Endometrium (tissue), 2 donors: Measurements from ENCODE around the gene SLIT3.

Experiments used
- FAIRE-seq: peaks from 2 replicates; lab custom pipeline; 2012; peaks lifted over from hg19 to GRCh38; lab: Jason Lieb, UNC
- donor health status: control.
- donor health status: control.

SLIT3 gene

DNA sequence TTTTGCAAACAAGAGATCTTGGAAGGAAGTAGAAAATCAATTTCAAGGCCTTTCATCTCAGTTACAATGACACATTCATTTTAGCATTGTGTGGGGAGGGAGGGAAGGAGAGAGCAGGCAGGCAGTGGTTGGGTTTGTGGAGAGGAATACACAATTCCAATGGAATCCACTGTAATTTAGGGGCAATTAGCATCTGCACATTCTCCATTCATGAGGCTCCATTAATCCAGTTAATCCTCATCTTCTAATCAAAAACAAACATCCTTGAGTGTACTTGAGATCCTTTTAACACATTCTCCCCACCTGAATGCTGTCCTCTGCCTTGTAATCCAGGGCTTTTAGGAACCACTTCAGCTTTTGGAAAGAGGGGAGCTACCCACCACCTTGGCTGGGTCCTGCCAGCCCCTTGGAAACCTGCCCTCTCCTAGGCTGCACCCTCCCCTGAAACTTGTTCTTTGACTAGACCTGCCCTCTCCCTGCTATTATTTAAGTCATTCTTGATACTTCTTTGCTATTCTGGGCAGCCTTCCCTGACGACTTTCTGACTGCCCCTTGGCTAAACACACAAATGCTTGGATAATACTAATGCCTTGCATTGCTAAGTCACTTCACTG is 271.2 kb downstream of the SLIT3 start:
- FAIRE-seq, result peak; percentile 23

DNA sequence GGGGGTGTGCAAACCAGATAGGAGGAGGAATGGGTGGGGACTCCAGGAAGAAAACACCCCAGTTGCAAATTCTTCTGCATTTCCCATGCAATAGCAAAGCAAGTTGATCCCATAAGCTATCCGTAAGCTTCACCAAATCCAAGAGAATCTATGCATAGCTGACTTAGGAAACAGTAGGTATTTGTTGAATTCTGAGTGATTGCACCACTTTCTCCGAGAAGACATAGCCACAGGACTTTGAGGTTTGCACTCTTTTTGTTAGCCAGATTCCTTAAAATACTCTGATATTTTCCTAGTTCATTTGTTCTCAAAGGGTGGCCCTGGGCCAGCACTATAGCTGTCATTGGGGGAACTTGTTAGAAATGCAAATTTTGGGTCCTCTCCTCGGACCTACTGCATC is 271.9 kb downstream of the SLIT3 start:
- FAIRE-seq, result no peak

DNA sequence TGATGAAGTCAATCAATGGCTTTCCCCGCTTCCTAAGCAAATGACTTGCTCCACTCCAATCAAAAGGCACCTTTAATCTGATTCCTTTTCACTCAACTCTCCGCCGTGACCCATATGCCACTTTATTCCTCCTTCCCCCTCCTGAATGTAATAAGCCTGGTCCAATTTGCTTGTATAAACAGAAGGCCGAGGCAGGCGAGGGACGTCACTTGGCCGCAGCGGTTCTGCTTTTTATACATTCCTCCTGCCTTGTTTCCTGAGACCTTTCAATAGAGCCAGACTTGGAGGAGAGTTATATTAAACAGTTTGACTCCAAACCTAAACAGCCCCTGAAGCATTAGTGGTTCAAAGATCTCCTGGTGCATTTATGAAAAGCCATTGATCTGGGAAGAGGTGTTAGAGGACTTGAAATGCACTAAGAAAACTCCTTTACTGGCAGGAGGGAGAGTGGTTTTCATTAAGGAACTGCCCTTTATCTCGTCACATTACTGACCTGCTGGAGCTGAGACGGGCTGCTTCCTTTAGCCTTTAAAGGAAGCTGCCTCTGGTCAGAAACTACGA is 273.4 kb downstream of the SLIT3 start:
- FAIRE-seq, result no peak

DNA sequence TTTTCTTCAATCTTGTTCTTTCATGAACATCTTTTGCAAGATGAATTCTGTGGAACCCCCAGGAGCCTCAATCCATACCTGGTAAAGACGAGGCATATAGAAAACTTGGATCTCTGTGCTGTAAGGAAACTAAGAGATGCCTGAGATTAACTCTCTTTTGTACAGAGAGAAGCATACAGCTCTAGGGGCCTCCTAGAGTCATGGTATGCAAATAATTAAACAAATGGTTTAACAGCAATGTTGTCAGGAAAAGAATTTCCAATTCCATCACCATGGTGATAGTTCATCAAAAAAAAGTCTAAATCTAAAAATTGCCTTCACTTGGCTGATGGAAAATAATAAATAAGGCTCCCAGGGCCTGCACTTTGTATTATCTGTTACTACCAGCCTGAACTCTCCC is 275.4 kb downstream of the SLIT3 start:
- FAIRE-seq, result no peak

DNA sequence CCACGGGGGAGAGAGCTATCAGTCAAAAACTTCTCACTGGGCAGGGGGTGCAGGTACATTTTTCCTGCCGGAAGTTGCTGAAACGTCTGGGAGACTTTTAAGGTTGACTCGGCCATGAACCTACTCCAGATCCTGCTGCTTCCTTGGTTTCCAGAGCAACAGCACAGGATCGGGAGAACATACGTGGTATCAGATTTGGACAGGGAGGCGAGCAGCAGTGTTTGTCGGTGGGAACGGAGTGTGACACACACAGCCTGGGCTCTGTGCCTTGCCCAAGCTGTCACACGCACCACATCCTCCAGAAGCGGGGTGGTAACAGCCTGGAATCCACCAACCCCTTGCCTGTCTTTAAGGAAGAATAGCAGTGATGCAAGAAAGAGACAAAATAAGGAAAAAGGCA is 276.5 kb downstream of the SLIT3 start:
- no peak for FAIRE-seq

DNA sequence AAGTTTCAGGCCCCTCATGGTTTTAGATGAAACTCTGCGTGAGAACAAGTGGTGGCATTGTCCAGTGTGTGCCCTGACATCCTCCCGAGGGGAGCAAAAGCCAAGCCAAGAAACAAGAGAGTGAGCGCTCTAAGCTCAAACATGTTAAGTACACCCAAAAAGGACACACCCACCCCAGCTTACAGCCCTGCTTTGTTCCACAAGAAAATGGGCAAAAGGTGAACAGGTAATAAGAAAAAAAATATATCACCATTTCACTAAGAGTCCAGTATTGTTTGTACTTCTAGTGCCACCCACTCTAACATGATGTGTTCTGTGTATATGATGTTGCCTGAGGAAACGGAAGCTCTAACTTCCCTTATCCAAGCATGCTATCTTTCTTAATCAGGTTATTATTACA is 278.2 kb downstream of the SLIT3 start:
- FAIRE-seq, result no peak

DNA sequence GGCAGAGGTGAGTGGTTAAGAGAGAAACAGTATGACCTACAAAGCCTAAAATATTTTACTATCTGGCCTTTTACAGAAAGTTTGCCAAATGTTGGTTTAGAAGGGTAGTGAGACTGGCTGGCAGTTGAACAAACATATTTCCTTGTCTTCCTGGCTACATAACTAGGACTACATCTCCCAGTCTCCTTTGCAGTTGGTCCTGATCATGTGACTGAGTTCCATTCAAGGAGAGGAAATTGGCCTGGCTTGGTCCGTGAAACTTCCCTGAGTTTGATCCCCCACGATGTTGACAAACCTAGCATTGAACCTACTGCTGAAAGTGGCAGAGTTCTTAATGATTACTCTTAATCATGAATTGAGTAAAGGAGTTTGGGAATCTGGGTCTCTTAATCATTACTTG is 280.8 kb downstream of the SLIT3 start:
- FAIRE-seq, result no peak

DNA sequence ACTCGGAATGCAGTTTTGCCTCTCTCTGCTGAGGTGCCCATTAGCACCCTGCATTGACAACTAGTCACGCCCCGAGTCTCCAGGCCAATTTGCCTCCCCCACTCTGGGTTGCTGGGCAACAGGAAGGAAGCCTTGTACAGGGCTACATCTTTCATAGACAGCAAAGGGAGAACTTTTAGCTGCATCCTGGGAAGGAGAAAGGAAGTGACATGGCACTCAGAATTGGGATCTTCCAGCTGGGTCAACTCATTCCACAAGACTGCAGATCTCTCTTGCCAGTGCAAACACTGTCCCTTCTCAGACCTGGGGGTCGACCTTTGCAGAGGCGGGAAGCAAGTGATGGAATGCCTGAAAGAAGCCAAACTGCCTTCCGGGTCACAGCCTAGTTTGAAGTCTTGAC is 282.0 kb downstream of the SLIT3 start:
- no peak for FAIRE-seq

DNA sequence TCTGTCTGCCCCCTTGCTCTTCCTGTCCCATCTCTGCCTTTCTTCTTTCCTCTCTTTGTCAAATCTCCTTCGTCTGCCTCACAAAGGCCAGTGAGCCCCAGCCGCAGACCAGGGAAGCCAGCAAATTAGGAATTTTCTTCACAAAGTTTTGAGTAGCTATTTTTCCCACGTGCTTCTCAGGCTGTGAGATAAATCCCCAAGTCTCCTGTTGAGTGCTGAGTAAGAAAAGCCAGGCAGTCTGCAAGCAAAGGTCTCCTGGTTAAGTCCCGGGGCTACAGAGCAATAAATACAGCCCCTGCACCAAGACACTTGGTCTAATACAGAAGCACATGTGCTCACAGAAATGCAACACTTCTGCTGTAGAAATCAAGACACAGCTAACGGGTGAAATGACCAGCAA is 284.9 kb downstream of the SLIT3 start:
- FAIRE-seq, result no peak

DNA sequence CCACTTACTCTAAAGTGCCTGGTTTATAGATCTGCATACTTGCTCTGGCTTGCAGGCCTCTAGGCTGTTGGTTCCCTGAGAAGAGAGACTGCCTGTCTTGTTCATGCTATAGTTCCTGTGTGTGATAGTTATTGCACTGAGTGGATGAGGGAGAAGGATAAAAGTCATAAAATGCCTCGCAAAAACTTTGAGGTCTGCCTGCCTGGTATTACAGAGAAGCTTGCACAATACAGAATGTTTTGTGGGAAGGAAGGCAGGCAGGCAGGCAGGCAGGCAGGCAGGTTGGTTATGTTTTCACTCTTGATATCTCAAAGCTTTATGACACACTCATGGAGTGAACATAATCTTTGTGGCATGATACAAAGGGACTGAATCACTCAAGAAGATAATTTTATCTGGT is 287.1 kb downstream of the SLIT3 start:
- no peak for FAIRE-seq

DNA sequence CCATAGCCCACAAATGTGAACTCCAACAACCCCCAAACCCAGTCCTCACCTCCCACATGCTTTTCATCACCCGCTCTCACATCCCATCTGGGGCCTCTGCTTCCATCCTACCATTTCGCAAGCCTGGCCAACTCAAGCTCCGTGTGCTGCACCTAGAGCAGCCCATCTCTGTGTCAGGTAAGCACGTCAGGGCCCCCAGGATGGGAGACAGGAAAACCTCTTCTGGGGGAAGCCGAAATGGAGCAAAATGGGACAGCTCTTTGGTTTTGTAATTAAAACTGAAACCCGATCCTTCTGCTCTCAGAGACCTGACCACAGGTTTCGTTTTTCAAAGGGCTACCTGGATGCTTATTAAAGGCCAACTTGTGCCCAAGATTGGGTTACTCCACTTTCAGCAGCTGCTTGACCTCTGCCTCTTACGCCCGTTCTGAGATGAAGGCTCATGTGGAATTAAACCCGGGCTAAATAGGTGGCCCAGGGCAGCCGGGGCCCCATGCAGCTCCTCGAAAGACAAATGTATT is 287.7 kb downstream of the SLIT3 start:
- no peak for FAIRE-seq

DNA sequence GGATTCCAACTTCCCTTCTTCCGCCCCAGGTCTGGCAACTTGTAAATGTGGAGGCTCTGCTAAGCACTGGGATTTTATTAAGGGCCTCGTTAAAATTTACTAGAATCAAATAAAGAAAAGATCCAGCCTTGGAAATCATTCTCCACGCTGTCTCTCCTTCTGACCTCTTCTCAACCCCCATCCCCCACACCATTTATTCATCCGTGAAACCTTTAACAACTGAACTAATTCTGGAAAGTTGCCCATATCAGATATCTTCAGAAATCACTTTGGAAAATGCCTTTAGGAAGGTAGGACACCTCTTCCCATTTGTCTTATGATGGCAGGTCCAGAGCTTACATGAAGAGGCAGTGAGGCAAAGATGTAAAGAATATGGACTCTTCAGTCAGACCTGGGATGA is 288.5 kb downstream of the SLIT3 start:
- FAIRE-seq, result no peak

DNA sequence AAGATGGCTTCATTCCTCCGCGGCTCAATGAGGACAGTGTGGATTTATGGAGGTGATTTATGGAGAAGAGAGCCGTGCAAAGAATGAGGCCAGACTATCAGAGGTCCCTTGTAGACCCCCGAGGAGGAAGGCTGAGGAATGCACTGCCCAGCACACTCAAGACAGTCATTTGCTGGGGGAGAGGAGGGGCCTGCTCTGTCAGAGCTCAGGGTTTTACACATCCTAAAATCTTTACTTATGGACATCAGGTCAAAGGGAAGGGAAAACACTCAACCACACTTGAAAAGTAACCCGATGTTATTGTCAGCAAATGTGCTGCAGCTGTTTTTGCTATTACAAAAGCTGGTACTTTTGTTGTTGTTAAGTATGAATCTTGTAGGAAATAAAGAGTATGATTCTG is 289.5 kb downstream of the SLIT3 start:
- FAIRE-seq, result peak; percentile 53

DNA sequence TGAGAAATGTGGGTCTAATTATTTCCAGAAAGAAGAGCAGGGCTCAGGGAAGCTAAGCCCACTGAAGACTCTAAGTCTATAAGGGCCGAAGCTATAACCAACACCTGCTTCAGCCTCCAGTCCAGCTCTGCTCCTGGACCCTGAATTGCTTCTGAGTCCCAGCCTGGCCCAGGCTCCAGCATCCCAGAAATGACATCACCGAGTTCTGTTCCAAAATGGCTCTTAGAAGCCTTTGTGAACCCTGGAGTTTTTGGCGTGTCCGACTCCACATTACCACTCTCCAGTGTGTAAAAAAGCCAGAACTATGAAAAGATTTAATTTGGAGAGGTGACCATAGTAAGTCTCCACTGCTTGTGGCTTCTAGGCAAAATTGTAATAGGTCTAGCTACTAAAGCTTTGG is 289.9 kb downstream of the SLIT3 start:
- FAIRE-seq, result no peak

DNA sequence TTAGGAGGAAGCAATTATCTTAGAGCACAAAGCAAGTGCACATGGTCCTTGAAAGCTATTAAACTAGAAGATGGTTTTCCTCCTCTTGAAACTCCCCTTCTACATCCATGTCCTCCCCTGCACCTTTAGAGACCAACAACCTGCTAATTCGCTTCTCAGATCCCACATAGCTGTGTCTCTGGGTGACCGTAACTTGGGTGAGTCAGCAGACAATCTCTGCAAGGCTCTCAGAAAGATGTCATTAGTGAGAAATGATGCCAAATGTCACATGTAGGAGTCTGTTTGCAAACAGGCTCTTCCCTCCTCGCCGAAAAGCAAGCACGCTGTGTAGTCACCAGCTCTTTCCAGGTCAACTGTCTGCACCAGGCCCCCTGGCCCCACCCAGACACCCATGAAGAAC is 291.8 kb downstream of the SLIT3 start:
- FAIRE-seq, result peak; percentile 89

DNA sequence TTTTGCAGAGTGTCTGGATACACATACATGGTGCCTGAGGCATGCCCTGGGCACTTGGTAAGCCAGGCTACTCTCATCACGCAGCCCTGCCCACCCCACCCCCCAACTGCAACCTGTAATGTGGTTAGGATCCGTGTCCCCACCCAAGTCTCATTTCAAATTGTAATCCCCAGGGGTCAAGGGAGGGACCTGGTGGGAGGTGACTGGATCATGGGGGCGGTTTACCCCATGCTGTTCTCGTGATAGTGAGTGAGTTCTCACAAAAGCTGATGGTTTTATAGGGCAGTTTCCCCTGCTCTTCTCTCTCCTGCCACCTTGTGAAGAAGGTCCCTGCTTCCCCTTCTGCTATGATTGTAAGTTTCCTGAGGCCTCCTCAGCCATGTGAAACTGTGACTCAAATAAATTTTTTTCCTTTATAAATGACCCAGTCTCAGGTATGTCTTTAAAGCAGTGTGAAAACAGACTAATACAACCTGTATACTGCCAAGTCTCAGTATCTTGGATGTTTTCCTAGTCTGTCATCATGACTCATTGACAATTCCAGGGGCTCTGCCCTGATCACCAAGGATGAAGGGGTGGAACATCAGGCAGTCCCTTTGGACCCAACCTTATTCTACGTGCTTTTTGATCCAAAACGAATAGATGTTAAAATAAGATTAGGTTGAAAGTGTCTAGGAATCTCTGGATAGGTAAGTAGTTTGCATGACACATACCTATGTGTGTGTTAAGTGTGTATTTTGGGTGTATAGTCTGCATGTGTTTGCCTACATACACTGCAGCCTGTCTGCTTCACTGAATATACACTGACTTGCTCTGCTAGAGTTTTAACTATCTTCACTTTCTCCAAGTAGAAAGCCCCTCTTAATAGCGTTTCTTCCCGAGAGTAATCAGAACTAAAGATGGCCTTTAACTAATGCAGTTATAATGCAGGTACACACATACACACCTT is 293.8 kb downstream of the SLIT3 start:
- no peak for FAIRE-seq

DNA sequence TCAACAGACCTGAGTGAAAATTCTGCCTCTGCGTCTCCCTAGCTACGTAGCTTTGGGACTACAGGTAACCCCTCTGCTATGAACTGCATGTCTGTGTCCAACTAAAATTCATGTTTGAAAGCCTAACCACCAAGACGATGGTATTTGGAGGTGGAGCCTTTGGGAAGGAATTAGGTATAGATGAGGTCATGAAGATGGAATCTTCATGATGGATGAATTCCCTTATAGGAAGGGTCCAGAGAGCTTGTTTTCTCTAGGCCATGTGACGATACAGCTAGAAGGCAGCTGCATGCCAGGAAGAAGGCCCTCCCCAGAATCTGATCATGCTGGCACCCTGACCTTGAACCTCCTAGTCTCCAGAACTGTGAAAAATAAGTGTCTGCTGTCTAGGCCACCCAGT is 296.4 kb downstream of the SLIT3 start:
- FAIRE-seq, result no peak

DNA sequence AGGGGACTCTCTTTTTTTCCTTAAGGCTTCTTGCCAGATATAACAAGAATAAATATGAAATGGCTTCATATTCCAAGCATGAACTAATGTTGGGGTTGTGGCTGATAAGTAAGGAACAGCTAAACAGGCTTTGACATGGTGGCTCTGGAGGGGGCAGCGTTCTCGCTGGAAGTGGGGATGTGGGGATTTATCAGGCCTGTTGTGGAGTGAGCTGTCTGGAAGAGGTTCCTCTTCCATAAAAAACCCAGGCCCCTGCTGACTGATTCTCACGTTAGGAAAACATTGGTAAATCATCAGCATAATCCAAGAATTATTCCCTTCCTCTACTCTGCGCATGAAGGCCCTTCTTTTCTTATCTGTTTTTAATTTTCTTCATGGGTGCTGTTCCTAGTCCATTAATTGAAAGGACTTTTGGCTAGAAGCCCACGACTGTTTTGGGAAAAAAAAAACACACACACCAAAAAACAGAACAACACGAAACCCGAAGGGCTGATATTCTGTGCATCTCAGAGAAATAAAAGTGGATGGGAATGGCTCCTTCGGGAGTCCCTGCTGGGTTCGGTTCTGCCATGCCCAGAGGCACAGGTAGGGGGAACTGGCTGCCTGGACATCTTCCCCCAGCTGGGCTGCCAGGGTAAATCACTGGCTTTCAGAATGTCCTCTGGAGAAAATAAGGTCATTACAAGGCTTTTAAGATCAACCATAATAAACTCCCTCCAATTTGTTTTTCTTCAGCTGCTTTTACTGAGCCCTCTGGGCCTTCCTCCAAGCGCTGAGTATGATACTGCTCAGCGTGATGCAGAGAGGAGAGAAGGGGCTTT is 297.0 kb downstream of the SLIT3 start:
- peak; percentile 82 for FAIRE-seq

DNA sequence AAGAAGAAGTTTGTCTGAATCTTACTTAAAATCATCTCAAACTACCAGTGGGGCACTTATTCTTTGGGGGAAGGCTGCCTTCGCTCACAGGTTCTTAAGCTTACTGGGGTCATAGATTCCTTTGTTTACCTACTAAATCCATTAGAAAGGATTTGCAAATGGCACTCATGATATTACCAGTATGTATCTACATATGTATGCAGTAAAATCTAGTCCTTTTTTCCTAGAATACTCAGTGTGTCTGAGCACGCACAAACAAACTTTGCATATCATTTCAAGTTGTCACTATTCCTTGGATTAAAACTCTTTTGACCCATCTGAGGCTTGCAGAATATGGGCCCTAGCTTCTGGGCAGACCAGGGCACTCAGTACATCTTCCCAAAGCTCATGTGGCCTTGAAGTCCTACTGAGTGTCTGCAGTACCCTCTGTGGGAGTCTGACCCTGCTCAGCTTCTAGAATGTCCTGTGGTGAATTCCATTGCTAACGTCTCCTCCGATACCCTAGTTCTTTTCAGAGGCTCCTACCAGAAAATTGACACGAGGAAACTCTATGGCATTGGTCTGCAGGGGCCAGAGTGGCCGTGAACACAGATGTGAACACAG is 297.9 kb downstream of the SLIT3 start:
- no peak for FAIRE-seq

DNA sequence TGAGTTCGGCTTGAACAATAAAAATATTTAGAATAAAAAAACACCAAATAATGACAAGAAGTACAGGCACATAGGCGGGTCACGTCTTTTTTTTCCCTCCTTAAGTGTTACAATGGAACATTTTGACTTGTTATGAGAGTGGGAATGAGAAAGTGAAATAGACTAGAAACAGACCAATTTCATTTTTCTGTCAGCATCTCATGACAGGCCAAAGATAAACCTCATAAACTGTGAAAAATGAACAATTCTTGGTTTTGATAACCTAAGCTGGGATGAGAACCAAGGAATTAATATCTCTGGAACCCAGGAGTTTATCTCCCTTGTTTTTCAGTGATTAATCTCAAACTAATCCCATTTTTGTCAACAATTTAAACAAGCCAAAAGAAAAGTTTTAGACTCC is 299.5 kb downstream of the SLIT3 start:
- FAIRE-seq, result no peak

DNA sequence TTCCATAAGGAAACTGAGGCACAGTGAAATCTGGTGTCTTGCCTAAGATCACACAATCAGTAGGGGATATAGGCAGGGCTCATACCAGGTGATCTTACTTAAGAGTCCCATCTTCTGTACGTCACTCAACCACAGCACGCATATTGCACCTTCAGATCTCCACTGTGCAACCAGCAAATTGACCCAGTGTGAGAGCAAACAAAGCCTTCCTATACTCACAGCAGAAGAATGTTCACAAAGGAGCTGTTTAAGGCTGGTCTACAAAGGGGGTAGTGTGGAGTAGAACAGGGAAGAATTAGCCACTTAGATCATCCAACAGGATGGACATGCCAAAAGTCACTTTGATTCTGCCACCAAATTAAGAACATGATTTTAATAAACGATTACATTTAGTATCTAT is 305.9 kb downstream of the SLIT3 start:
- FAIRE-seq, result no peak

DNA sequence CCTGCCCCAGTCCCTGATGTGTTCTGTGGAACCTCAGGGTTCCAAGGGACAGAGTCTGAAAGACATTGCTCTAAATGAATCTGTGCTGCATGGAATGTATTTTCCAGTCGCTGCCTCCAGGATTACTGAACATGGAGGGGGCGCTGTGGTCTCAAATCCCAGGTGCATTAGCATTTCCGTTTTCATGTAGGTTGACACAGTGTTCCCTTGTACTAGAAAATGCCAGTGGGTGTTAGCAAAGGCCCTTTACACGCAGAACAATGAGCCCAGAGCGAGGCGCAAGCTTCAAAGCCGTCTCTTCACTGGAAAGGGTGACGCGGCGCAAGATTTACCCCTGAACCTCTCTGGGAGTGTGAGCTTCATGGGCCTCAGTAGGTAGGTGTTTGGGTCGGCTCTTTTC is 308.3 kb downstream of the SLIT3 start:
- no peak for FAIRE-seq
